ENCODE data around the gene SPATC1L. TPM values are rescaled to one million over a fixed set of nuclear protein-coding genes. Genes with fewer than 3 reads are reported as not detected.

Gene SPATC1L
- total RNA-seq, 1 donor from 2014 or later: 8.6 TPM

- Histone ChIP-seq H3K27ac (no peak overlapping the region), H3K4me1 (no peaks in the 10 kb centered on the region), H3K27me3 (ENCODE audit: low read depth) (no peaks in the 10 kb centered on the region), H3K36me3 (no peaks in the 10 kb centered on the region), H3K9me3 (no peaks in the 10 kb centered on the region), H3K4me3 (no peak overlapping the region)
- intact Hi-C loops (cut with DNase I): no loop called here
- no peak for TF ChIP-seq CTCF (IDR thresholded peaks at IDR 0.05)
- ATAC-seq (peak in 1 of 2 donors; percentile 15), DNase-seq (peak; percentile 40)
These were observed 53.2 kb downstream of the SPATC1L start for GRCh38 chr21:46130831-46131587.

GRCh38 chr21:46129846-46130651 lies 54.2 kb downstream of the SPATC1L start:
- peak; percentile 30 for DNase-seq
- ATAC-seq: no peak
- TF ChIP-seq CTCF (IDR thresholded peaks at IDR 0.05): no peak
- H3K27me3 ChIP-seq (ENCODE audit: low read depth): no peaks in the 10 kb centered on the region
- intact Hi-C loops (cut with DNase I): no loop called here
- no peak overlapping the region for H3K27ac ChIP-seq
- H3K36me3 ChIP-seq: no peaks in the 10 kb centered on the region
- no peaks in the 10 kb centered on the region for H3K4me1 ChIP-seq
- H3K4me3 ChIP-seq: no peak overlapping the region
- no peaks in the 10 kb centered on the region for H3K9me3 ChIP-seq

GRCh38 chr21:46128933-46129571 lies 55.2 kb downstream of the SPATC1L start:
- peak; percentile 47 for DNase-seq
- no peaks in the 10 kb centered on the region for H3K27me3 ChIP-seq (ENCODE audit: low read depth)
- no peak for TF ChIP-seq CTCF (IDR thresholded peaks at IDR 0.05)
- H3K4me1 ChIP-seq: no peaks in the 10 kb centered on the region
- no peak overlapping the region for H3K27ac ChIP-seq
- intact Hi-C loops (cut with DNase I): no loop called here
- no peak for ATAC-seq
- no peaks in the 10 kb centered on the region for H3K9me3 ChIP-seq
- no peaks in the 10 kb centered on the region for H3K36me3 ChIP-seq
- H3K4me3 ChIP-seq: no peak overlapping the region

GRCh38 chr21:46128106-46128932 lies 55.9 kb downstream of the SPATC1L start:
- TF ChIP-seq CTCF (IDR thresholded peaks at IDR 0.05): no peak
- ATAC-seq (no peak), DNase-seq (peak; percentile 28)
- intact Hi-C loops (cut with DNase I): no loop called here
- Histone ChIP-seq H3K4me3 (no peak overlapping the region), H3K9me3 (no peaks in the 10 kb centered on the region), H3K27ac (no peak overlapping the region), H3K4me1 (no peaks in the 10 kb centered on the region), H3K36me3 (no peaks in the 10 kb centered on the region), H3K27me3 (ENCODE audit: low read depth) (no peaks in the 10 kb centered on the region)

Data from lower lobe of right lung (tissue), 2 donors.